ENCODE results near the gene SERINC2.

SERINC2 gene

GRCh38 chr1:31434101-31434871, 21.3 kb downstream of the SERINC2 start:
- DNase-seq (ENCODE audit: low read depth): no peak

- DNase-seq (ENCODE audit: low read depth): no peak
Measured at GRCh38 chr1:31434979-31435378, 22.0 kb downstream of the SERINC2 start.

- DNase-seq (ENCODE audit: low read depth): no peak
Measured at GRCh38 chr1:31435471-31436409, 22.7 kb downstream of the SERINC2 start.

GRCh38 chr1:31436596-31437432, 23.8 kb downstream of the SERINC2 start:
- DNase-seq (ENCODE audit: low read depth): no peak

- no peak for DNase-seq (ENCODE audit: low read depth)
Measured at GRCh38 chr1:31437433-31438037, 24.5 kb downstream of the SERINC2 start.

GRCh38 chr1:31439276-31439675, 26.3 kb downstream of the SERINC2 start:
- DNase-seq (ENCODE audit: low read depth): no peak

GRCh38 chr1:31441073-31441472, 28.1 kb downstream of the SERINC2 start:
- DNase-seq (ENCODE audit: low read depth): no peak

GRCh38 chr1:31441558-31441957, 28.5 kb downstream of the SERINC2 start:
- no peak for DNase-seq (ENCODE audit: low read depth)

- no peak for DNase-seq (ENCODE audit: low read depth)
Measured at GRCh38 chr1:31441970-31442647, 29.1 kb downstream of the SERINC2 start.

- DNase-seq (ENCODE audit: low read depth): no peak
Measured at GRCh38 chr1:31442648-31442994, 29.6 kb downstream of the SERINC2 start.

- no peak for DNase-seq (ENCODE audit: low read depth)
Measured at GRCh38 chr1:31443673-31444072, 30.7 kb downstream of the SERINC2 start.

- DNase-seq (ENCODE audit: low read depth): no peak
Measured at GRCh38 chr1:31444725-31445448, 31.9 kb downstream of the SERINC2 start.

GRCh38 chr1:31445951-31446350, 32.9 kb downstream of the SERINC2 start:
- no peak for DNase-seq (ENCODE audit: low read depth)

GRCh38 chr1:31447210-31447609, 34.2 kb downstream of the SERINC2 start:
- no peak for DNase-seq (ENCODE audit: low read depth)

- no peak for DNase-seq (ENCODE audit: low read depth)
Measured at GRCh38 chr1:31453384-31454079, 40.5 kb downstream of the SERINC2 start.

- no peak for DNase-seq (ENCODE audit: low read depth)
Measured at GRCh38 chr1:31458287-31458896, 45.4 kb downstream of the SERINC2 start.

GRCh38 chr1:31460027-31460426, 47.0 kb downstream of the SERINC2 start:
- DNase-seq (ENCODE audit: low read depth): no peak

- no peak for DNase-seq (ENCODE audit: low read depth)
Measured at GRCh38 chr1:31467005-31467674, 54.1 kb downstream of the SERINC2 start.

GRCh38 chr1:31470794-31471315, 57.8 kb downstream of the SERINC2 start:
- no peak for DNase-seq (ENCODE audit: low read depth)
